Activated CD4-positive, alpha-beta T cell treated with anti-CD3 and anti-CD28 coated beads, Interleukin-2, amount 50 U/mL, for 1 hour (primary cell): ENCODE measurements around the gene ASPRV1.
"Not testable (repeated sequence)": the region's sequence is repeated elsewhere in the genome, so short reads cannot be mapped to it uniquely, and the experiment has no call there.

Experiments used
- DNase-seq: peaks from one replicate; pipeline ENCODE4 v3.0.0-alpha.2; 2020

Gene ASPRV1

GRCh38 chr2:69959425-69959824 is 2.0 kb downstream of the ASPRV1 start:
- DNase-seq, result no peak

DNA sequence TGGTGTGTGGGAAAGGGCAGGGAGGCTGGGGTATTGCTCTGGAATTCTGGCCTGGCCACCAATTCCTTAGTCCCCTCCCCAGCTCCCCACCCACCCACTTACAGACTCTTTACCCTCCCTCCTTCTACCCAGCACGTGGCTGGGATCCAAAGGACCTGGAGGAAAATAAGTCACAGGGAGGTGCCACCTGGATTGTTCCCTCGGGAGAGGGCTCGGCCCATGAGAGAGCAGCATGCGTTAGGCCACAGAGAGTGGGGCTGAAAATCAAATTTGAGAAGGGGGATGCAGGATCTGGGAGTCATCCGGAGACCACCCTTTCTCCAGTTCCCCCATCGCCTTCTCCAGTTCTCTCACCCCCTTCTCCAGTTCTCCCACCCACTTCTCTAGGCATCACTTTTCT is 3.0 kb downstream of the ASPRV1 start:
- no peak for DNase-seq

DNA sequence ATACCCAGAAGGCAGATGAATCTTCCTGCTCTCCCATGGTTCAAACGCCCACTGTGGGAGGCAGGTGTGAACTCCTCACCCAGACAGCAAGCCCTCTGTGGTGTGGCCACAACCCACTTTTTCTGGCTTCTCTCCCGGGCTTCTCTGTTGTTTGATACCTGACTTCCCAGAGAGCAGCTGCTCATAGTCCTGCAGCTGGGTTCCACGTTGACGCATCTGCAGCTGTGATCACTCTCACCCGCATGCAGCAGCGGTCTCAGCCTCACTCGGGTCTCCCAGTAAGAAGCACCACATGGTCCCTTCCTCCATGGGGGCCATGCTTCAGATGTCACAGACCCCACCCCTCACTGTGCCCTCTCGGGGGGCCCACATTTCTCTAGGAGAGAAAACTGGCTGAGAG is 3.5 kb downstream of the ASPRV1 start:
- DNase-seq, result no peak

- DNase-seq, result no peak
Measured at GRCh38 chr2:69956475-69956979, 4.9 kb downstream of the ASPRV1 start.

DNA sequence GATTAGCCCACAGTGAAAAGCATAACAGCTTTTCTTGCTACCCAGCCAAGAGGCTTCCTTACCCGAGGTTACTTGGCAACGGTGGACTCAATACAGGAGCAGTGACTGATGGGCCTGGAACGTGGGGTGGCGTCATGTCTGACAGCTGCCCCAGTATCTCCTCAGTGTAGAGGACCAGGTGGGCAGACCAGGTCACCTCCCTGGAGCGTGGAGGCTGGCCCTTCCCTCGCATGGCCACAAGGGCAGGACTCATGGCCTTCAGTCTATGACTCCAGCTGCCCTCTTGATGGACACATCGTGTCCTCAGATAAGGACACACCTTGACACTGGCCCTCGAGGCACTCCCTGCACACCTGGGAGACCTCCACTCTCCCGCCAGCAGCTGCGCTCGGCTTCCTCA is 6.4 kb downstream of the ASPRV1 start:
- DNase-seq, result no peak

DNA sequence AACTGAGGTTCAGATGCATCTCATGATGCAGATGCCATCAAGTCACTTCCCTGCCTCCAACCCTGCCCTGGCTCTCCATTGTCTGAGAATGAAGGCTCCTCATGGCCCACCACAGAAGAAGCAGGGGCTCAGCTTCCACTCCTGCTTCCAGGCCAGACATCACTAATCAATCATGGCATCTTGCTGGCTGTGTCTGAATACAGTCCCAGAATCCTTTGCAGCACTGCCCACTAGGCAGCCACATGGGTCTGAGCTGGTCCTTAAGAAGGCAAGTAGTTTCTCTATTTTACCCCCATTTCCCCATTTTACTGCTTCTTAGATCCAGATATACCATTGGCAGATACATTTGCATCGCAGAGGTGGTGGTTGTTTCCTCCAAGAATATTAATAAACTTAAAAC is 7.3 kb downstream of the ASPRV1 start:
- DNase-seq, result no peak

DNA sequence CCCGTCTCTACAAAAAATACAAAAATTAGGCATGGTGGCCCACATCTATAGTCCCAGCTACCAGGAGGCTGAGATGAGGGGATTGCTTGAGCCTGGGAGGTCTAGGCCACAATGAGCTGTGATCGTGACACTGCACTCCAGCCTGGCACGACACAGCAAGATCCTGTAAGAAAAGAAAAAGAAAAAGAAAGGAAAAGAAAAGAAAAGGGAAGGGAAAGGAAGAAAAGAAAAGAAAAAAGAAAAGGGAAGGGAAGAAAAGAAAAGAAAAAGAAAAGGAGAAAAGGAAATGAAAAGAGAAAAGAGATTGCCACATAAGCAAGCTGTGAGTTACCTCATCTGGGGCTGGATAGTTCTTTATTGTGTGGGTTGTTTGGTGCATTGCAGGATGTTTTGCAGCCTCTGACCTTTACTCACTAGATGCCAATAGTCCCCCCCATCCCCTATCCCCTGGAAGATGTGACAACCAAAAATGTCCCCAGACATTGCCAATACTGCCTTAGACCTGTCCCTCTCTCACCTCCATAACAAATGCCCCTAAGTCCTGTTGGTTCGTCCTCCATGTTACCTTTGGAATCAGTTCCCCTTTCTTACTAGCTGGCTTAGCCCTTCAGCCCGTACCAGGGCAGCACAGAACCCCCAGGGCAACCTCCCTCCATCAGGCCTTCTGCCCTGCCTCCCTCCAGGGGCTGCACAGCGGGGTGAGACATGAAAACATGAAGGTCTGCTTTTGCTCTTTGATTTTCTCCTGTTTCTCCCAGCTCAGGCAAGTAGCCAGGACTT is 8.9 kb downstream of the ASPRV1 start:
- DNase-seq, result no peak

- not testable (repeated sequence) for DNase-seq
Measured at GRCh38 chr2:69950671-69951070, 10.8 kb downstream of the ASPRV1 start.

DNA sequence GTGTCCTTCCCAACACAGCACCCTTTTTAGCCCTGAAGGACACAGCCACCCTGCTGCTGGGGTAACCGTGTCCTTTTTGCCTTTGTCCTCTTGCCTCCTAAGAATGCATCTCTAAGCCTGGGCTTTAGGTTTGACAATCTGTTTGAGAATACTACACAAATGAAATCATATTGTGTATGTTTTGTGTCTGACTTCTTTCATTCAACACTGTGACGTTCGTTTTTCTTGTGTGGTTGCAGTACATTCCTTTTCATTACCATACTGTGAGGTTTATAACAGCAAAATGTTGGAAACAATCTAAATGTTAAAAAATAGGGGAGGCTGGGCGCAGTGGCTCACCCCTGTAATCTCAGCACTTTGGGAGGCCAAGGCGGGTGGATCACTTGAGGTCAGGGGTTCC is 11.2 kb downstream of the ASPRV1 start:
- DNase-seq, result no peak

DNA sequence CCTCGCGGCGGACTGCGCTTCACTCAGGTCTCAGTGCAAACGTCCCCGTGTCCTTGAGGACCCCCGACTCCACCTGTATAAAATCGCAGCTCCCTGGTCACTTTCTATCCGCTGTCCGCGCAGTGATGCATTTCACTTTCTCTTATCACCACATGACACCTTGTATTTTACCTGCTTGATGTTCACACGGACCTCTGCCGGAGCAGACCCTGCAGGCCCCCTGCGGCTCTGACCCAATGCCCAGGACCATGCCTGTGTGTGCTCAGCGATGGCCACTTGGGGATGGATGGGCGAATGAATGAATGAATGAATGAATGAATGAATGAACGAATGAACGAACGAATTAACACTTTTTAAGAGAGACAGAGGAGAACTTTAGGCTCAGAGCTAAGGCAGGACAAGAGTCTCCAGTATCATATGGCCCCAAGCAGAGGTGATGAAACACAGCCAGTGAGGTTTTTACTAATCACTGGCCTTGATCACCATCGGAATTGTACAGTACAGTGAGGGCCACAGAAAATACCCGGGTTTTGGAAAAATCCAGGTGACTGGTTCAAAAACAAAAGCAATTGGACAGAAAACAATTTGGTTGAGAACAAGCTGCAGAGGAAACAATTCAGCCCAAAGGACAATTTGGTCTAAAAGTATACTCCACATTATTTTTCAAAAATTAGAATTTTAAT is 12.3 kb downstream of the ASPRV1 start:
- no peak for DNase-seq

DNA sequence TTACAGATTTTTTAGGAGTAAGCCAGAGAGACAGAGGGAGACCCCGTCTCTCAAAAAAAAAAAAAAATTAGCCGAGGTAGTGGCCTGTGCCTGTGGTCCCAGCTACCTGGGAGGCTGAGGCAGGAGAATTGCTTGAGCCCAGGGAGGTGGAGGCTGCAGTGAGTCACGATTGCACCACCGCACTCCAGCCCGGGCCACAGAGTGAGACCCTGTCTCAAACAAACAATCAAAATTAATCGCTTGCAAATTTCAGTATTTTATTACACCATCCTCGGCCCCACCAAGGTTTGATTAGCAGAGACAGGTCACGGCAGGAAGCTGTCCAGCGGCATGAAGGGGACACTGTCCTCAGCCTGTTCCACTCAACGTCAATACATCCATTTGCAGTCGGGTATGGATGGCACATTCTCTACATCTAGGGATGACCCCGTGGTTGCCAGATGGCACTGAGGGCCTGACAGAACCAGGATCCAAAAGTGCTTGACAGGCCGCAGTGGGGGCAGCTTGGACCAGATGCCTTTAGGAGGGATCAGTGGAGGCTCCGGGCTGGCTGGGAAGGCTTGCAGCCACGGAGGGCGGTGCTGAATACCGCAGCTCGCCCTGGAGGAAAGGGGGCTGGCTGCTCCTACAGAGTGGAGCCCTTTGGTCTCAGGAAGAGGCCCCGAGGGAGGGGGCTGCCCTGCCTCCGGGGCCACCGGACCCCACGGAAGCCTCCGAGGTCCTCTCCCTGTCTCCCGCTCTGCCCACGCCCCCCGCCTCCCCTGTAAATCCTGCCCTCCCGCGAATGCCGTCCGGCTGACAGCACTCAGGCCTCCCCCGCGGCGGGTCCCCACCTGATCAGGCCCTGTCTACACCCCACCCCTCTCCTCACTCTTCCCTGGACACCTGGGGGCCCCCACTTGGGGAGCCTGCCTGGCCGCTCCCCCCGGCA is 13.1 kb downstream of the ASPRV1 start:
- DNase-seq, result no peak

GRCh38 chr2:69947325-69947931 is 14.0 kb downstream of the ASPRV1 start:
- no peak for DNase-seq

- DNase-seq, result peak; percentile 32
Measured at GRCh38 chr2:69946351-69947324, 14.8 kb downstream of the ASPRV1 start.

DNA sequence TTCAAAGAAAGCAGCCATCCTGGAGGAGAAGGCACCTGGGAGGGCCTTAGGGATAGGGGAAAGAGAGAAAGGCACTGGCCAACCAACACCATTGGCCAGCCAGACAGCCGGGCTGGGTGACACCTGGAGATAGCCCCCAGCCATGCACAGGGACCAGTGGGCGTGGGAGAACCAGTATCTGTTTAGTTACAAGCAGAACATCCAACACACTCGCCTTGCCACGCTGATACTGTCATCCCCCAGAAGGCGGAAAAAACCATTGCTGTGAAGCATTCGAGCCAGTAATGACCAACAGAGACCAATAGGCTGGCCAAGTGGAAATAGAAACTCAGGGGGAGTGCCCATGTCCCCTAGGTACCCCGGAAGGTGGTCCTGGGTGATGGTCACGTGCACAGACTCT is 15.5 kb downstream of the ASPRV1 start:
- DNase-seq, result no peak

- DNase-seq, result no peak
Measured at GRCh38 chr2:69945441-69945840, 16.0 kb downstream of the ASPRV1 start.

DNA sequence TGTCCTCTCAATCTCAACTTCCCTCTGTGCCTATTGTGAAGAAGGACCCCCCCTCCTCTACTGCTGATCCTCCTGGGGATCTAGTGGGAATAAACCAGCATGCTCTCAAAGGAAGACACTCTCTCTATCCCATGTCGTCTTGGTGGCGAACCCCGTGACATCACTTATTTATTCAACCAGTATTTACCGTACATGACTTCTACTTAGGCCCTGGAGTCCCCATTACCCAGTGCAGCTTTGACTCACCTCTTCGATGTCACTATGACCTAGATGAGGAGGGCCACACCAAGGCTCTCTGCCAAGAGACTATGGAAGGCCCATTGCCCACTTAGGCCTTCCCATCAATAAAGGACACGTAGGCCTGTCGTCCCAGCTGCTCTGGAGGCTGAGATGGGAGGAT is 16.7 kb downstream of the ASPRV1 start:
- no peak for DNase-seq

DNA sequence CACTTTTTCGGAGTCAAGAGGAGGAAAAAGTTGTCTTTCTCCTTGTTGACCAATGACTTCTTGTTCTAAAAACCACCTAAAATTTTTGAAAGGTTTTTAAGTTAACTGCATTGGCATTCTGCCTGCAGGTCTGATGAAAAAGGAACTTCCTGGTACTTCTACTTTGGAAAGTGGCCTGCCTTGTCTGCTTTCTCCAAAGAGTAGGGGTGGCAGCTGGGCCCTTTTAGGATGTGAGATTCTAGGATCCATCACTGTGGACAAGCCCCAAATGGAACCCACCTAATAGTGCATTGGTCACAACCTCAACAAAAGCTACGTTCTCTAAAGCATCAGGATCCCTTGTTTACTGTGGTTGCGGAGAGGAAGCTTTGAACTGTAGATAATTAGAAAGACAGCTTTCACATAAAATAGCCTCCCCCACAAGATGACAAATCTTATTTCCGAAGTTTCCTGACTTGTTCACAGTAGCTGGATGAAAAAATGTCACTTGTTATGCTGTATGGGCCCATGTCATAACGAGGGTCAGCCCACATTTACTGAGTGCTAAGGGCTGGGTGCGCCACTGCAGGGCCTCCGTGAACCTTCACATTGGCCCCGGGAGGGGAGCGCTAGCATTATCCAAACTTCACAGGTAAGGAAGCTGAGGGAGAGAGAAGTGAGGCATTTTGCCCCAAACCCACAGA is 17.4 kb downstream of the ASPRV1 start:
- DNase-seq, result no peak

DNA sequence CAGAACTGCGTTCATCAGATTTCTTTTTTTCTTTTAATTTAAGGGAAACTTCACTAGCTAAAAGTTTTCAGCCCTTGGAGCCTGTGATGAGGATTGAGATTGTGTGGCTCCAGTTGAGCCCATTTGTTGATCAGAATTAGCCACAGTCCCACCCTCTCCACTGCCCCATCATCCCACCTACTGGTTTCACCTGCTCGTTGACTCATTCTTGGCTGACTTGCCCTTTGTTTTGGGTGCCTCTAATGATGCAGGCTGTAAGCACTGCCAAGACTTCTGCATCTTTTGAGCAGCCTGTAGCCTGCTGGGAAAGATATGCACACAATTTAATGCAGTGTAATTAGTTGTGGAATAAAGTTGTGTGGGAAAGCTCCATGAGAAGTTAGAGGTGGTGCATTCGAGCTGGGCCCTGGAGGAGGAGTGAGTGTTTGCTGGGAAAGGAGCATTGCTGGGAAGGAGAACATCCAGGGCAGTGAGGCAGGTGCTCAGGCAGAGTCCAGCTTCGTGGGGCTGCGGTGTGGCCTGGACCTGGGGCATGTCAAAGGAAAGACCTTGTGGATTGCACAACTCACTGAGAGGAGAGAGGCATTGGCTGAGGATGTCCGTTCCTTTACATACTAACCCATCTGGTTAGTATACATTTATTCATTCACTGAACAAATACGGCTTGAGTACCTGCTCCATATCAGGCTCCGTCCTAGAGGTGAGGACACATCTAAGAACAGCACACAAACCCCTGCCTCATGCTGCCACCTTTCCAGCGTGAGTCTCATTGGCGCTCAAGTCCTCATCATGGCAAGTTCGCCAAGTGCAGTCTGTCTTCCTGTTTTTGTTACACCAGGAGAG is 18.2 kb downstream of the ASPRV1 start:
- DNase-seq, result no peak

DNA sequence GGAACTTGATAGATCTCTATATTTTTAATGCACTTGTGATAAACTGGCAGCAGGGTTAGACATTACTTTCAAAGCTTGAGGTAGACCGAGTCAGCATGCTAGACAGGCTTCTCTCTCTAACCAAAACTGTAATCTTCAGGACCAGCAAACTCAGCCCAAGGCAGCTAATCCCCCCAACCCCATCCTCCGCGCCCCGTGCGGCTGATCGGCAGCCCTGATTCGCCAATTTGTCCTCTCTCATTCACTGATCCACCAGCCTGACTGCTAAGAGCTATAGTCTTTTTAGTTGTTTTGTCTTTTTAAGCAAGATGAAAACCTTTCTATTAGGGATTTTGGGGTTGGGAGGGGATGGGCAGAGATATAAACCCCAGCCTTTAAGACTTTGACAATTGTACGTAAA is 20.7 kb downstream of the ASPRV1 start:
- no peak for DNase-seq

DNA sequence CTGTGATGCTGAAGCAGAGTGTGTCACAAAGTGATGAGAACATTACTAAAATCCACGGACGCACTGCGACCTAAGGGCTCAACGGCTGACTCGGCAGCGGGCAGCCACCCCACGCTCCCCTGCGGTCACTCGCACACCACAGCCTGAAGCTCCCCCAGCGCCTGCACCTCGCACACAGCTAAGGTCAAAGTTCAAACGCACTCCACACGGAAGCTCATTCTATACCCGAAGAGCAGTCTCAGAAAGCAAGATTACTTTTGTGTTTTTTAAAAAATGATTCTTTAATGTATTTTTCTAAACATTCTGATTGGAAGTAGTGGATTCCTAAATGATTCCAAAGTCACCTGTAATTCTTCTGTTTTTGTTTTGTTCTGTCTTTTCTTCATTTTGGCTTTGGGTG is 21.7 kb downstream of the ASPRV1 start:
- no peak for DNase-seq
